K562 (cell line): ENCODE measurements around the gene CLTRN. TPM values are rescaled to one million over a fixed set of nuclear protein-coding genes. Genes with fewer than 3 reads are reported as not detected.
A peak's percentile ranks its signal among the peaks of the same experiment; 100 is the strongest.

ENCODE experiments used
- BCL6 ChIP-seq: fragments of 250-450 bp; sonication (Bioruptor Pico); IDR thresholded peaks from 2 replicates; pipeline ENCODE4 v1.4.0; 2020
- DIDO1 ChIP-seq: fragments of 450-650 bp; IDR thresholded peaks from 2 replicates; pipeline ENCODE4 v1.6.1; 2016; ENCODE audit warnings: low read depth, missing biosample characterization, missing genetic modification characterization
- HDAC2 ChIP-seq: fragments of 450-650 bp; IDR thresholded peaks from 2 replicates; pipeline ENCODE4 v1.6.1; 2016; ENCODE audit warnings: mild to moderate bottlenecking
- HDGF ChIP-seq: fragments of 450-650 bp; IDR thresholded peaks from 2 replicates; pipeline ENCODE4 v1.6.1; 2016
- MEF2A ChIP-seq: IDR thresholded peaks from 2 replicates; pipeline ENCODE4 v1.6.1; 2011; ENCODE audit warnings: low read depth, mild to moderate bottlenecking, low read length, moderate library complexity; ENCODE audit not compliant: control insufficient read depth
- NFIX ChIP-seq: fragments of 250-450 bp; sonication (Bioruptor Pico); IDR thresholded peaks from 2 replicates; pipeline ENCODE4 v1.4.0; 2020; ENCODE audit warnings: low read depth, mild to moderate bottlenecking, moderate library complexity
- POLR3A ChIP-seq: IDR thresholded peaks from 2 replicates; pipeline ENCODE4 v1.6.1; 2011; ENCODE audit warnings: borderline replicate concordance, mild to moderate bottlenecking, moderate library complexity; ENCODE audit not compliant: insufficient read length, insufficient read depth; ENCODE audit errors: extremely low read depth
- PTRF ChIP-seq: fragments of 450-650 bp; IDR thresholded peaks from 2 replicates; pipeline ENCODE4 v1.6.1; 2016; ENCODE audit warnings: mild to moderate bottlenecking, missing genetic modification characterization, missing compliant biosample characterization
- RBFOX2 ChIP-seq: fragments of 200-400 bp; formaldehyde crosslinking; IDR thresholded peaks from 2 replicates; pipeline ENCODE4 v1.6.1; 2017; ENCODE audit warnings: low read depth, mild to moderate bottlenecking, low read length, moderate library complexity
- TAF15 ChIP-seq: fragments of 200-400 bp; formaldehyde crosslinking; IDR thresholded peaks from 2 replicates; pipeline ENCODE4 v1.6.1; 2017; ENCODE audit warnings: mild to moderate bottlenecking, low read depth, low read length, moderate library complexity
- ZFX ChIP-seq: sonication (generic); formaldehyde crosslinking; IDR thresholded peaks from 2 replicates; pipeline ENCODE4 v1.8.0; 2022; ENCODE audit warnings: mild to moderate bottlenecking, missing genetic modification reagents, moderate library complexity
- ZNF143 ChIP-seq: sonication (generic); formaldehyde crosslinking; IDR thresholded peaks from 2 replicates; pipeline ENCODE4 v1.9.0; 2022; ENCODE audit warnings: mild to moderate bottlenecking, missing genetic modification reagents
- ZNF174 ChIP-seq: fragments of 250-450 bp; sonication (Bioruptor Pico); IDR thresholded peaks from 2 replicates; pipeline ENCODE4 v1.4.0; 2020; ENCODE audit warnings: mild to moderate bottlenecking
- ZNF274 ChIP-seq: IDR thresholded peaks from 2 replicates; pipeline ENCODE4 v1.6.1; 2011; ENCODE audit warnings: low read depth, mild to moderate bottlenecking, low read length, moderate library complexity, borderline replicate concordance
- polyA plus RNA-seq, 8 experiments: library from polyadenylated mRNA; depleted of rRNA in 4 of 8; stranded (reverse) in 5 of 8; unstranded in 3 of 8; fragments of >200 nt; fragmentation: Nextera tagmentation in 2 of 8; fragmentation: Illumina TruSeq in 1 of 8; extraction: Ambion mirVana in 2 of 8; extraction: Trizol in 1 of 8; gene quantifications; 2 replicates each; pipeline versions ENCODE4 v1.2.1 to v1.2.3, GENCODE V29; 2011 to 2014; ENCODE audit warnings: inconsistent platforms in 1 of 8, missing spikeins in 1 of 8
- total RNA-seq, 7 experiments: library from RNA; depleted of rRNA in 6 of 7; stranded (reverse); fragments of >200 nt in 6 of 7; fragmentation: Illumina TruSeq in 2 of 7; extraction: Trizol in 2 of 7; gene quantifications; 2 replicates each; pipeline versions ENCODE4 v1.2.1 to v1.2.3, GENCODE V29; 2011 to 2021; ENCODE audit warnings: low replicate concordance in 1 of 7
- TF ChIP-seq, protein P1 (sequence below): fragments of 450-650 bp; IDR thresholded peaks from 2 replicates; pipeline ENCODE4 v1.6.1; 2018; ENCODE audit not compliant: partially characterized antibody
- TF ChIP-seq, protein P2 (sequence below): fragments of 250-450 bp; sonication (Bioruptor Pico); IDR thresholded peaks from 2 replicates; pipeline ENCODE4 v1.4.0; 2020; ENCODE audit warnings: borderline replicate concordance
- TF ChIP-seq, protein P3 (sequence below): fragments of 250-450 bp; sonication (Bioruptor Pico); IDR thresholded peaks from 2 replicates; pipeline ENCODE4 v1.8.0; 2021; ENCODE audit warnings: moderate library complexity, mild to moderate bottlenecking, inconsistent platforms
- TF ChIP-seq, protein P4 (sequence below): fragments of 450-650 bp; IDR thresholded peaks from 2 replicates; pipeline ENCODE4 v1.6.1; 2018; ENCODE audit warnings: mild to moderate bottlenecking, low read depth; ENCODE audit not compliant: partially characterized antibody

The CLTRN gene
- total and polyA plus RNA-seq, 9 of the 15 experiments (the other 6 are each of a cell fraction or from before 2014, with no cell fraction given): 0.11 to 0.36 (median 0.18) TPM; not detected in 2

DNA sequence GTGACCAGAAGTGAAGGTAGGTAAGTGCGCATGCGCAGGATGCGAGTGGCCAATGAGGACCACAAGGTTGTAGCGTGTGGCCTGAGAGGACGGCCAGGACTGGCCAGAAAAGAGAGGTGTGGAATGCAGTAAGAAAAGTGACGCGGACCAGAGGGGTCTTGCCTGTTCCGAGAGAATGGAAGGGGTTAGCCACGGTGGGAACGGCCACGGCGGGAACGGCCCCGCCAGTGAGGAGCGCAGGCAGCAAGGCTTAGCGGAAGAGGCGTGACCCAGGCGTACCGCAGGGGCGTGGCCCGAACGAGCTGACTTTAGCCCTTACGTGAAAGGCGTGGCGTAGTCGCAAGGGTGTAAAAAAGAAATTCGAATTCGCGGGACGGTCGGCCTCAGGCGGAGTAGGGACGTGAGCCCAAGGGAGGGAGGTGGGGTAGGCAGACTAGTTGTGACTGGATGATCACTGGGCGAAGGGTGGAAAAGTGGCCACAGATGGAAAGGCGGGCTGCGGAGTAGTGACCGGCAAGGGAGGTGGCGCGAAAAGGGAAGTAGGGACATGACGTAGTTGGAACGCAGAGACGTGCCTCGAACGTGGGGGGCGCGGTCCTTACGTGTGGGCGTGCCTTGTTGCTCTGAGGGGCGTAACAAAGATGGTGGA is 10.4 kb upstream of the CLTRN start (continued):
- TF ChIP-seq RBFOX2 (peak; percentile 90), POLR3A (no peak), NFIX (CRISPR knock-in tag) (no peak), ZNF174 (no peak), ZFX (peak; percentile 57), BCL6 (CRISPR knock-in tag) (no peak), PTRF (tag) (no peak), TAF15 (no peak), MEF2A (no peak), DIDO1 (tag) (no peak), HDGF (no peak), ZNF274 (no peak), HDAC2 (no peak; the same call in 1 of the 2 replicates), ZNF143 (no peak)
- TF ChIP-seq, protein P1, sequence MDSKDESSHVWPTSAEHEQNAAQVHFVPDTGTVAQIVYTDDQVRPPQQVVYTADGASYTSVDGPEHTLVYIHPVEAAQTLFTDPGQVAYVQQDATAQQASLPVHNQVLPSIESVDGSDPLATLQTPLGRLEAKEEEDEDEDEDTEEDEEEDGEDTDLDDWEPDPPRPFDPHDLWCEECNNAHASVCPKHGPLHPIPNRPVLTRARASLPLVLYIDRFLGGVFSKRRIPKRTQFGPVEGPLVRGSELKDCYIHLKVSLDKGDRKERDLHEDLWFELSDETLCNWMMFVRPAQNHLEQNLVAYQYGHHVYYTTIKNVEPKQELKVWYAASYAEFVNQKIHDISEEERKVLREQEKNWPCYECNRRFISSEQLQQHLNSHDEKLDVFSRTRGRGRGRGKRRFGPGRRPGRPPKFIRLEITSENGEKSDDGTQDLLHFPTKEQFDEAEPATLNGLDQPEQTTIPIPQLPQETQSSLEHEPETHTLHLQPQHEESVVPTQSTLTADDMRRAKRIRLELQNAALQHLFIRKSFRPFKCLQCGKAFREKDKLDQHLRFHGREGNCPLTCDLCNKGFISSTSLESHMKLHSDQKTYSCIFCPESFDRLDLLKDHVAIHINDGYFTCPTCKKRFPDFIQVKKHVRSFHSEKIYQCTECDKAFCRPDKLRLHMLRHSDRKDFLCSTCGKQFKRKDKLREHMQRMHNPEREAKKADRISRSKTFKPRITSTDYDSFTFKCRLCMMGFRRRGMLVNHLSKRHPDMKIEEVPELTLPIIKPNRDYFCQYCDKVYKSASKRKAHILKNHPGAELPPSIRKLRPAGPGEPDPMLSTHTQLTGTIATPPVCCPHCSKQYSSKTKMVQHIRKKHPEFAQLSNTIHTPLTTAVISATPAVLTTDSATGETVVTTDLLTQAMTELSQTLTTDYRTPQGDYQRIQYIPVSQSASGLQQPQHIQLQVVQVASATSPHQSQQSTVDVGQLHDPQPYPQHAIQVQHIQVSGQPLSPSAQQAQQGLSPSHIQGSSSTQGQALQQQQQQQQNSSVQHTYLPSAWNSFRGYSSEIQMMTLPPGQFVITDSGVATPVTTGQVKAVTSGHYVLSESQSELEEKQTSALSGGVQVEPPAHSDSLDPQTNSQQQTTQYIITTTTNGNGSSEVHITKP: peak; percentile 28
- TF ChIP-seq, protein P2, sequence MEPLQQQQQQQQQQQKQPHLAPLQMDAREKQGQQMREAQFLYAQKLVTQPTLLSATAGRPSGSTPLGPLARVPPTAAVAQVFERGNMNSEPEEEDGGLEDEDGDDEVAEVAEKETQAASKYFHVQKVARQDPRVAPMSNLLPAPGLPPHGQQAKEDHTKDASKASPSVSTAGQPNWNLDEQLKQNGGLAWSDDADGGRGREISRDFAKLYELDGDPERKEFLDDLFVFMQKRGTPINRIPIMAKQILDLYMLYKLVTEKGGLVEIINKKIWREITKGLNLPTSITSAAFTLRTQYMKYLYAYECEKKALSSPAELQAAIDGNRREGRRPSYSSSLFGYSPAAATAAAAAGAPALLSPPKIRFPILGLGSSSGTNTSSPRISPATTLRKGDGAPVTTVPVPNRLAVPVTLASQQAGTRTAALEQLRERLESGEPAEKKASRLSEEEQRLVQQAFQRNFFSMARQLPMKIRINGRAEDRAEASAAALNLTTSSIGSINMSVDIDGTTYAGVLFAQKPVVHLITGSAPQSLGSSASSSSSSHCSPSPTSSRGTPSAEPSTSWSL: no peak
- TF ChIP-seq, protein P3, sequence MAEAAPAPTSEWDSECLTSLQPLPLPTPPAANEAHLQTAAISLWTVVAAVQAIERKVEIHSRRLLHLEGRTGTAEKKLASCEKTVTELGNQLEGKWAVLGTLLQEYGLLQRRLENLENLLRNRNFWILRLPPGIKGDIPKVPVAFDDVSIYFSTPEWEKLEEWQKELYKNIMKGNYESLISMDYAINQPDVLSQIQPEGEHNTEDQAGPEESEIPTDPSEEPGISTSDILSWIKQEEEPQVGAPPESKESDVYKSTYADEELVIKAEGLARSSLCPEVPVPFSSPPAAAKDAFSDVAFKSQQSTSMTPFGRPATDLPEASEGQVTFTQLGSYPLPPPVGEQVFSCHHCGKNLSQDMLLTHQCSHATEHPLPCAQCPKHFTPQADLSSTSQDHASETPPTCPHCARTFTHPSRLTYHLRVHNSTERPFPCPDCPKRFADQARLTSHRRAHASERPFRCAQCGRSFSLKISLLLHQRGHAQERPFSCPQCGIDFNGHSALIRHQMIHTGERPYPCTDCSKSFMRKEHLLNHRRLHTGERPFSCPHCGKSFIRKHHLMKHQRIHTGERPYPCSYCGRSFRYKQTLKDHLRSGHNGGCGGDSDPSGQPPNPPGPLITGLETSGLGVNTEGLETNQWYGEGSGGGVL (CRISPR knock-in tag): no peak
- TF ChIP-seq, protein P4, sequence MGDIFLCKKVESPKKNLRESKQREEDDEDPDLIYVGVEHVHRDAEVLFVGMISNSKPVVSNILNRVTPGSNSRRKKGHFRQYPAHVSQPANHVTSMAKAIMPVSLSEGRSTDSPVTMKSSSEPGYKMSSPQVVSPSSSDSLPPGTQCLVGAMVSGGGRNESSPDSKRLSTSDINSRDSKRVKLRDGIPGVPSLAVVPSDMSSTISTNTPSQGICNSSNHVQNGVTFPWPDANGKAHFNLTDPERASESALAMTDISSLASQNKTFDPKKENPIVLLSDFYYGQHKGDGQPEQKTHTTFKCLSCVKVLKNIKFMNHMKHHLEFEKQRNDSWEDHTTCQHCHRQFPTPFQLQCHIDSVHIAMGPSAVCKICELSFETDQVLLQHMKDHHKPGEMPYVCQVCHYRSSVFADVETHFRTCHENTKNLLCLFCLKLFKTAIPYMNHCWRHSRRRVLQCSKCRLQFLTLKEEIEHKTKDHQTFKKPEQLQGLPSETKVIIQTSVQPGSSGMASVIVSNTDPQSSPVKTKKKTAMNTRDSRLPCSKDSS: no peak
